Activated CD8-positive, alpha-beta memory T cell treated with anti-CD3 and anti-CD28 coated beads, Interleukin-2, amount 10 ng/mL, durations not matched to agents 7 days and 5 days (primary cell): Measurements from ENCODE around the gene SGSH. TPM values are rescaled to one million over a fixed set of nuclear protein-coding genes. Genes with fewer than 3 reads are reported as not detected.

Experiments used
- ATAC-seq: fragments of 150-1000 bp; cut with Tn5 transposase; one replicate; pipeline ENCODE4 v1.10.0; 2021; ENCODE audit warnings: moderate library complexity
- CTCF ChIA-PET: fragments of 350-600 bp; sonication (Branson Sonifier 250); formaldehyde crosslinking; loops from one replicate; lab custom pipeline; 2021; ENCODE audit warnings: antibody characterized with exemption; lab: Charles Lee
- DNase-seq: peaks from one replicate; pipeline ENCODE4 v3.0.0-alpha.2; 2020
- H3K27ac Mint-ChIP-seq: one replicate; pipeline ENCODE4 v1.8.0; 2021; ENCODE audit warnings: mild to moderate bottlenecking, mixed read lengths
- H3K27me3 Mint-ChIP-seq: one replicate; pipeline ENCODE4 v1.8.0; 2021; ENCODE audit warnings: mixed read lengths
- H3K36me3 Mint-ChIP-seq: one replicate; pipeline ENCODE4 v1.8.0; 2021; ENCODE audit warnings: mild to moderate bottlenecking, mixed read lengths
- H3K4me1 Mint-ChIP-seq: one replicate; pipeline ENCODE4 v1.8.0; 2021; ENCODE audit warnings: mixed read lengths
- H3K4me3 Mint-ChIP-seq: one replicate; pipeline ENCODE4 v1.8.0; 2021; ENCODE audit warnings: mild to moderate bottlenecking, moderate library complexity, mixed read lengths
- H3K9me3 Mint-ChIP-seq: one replicate; pipeline ENCODE4 v1.8.0; 2022; ENCODE audit warnings: low read depth, mixed read lengths
- total RNA-seq, 2 experiments: library from RNA; stranded (reverse); gene quantifications; one replicate each; pipeline ENCODE4 v1.2.3, GENCODE V29; 2021

SGSH gene
- total RNA-seq, 2 experiments from 2014 or later, result 15.4 to 22.1 TPM

DNA sequence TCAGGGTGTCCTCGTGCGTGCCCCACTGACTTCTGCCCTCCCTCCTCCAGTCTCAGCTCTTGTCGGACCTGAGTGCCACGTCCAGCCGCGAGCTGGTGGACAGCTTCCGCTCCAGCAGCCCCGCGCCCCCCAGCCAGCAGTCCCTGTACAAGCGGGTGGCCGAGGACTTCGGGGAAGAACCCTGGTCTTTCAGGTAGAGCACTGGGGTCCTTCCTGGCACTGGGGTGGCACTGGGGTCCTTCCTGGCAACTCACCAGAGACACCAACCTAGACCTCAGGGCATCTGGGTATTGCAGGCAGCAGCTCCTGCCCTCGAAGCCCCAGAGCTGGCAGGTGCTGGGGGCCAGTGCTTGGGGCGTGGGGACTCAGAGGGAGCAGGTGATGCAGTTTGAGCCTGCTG lies 25.0 kb downstream of the SGSH start:
- no peak overlapping the region for H3K27ac Mint-ChIP-seq
- no peaks in the 10 kb centered on the region for H3K4me1 Mint-ChIP-seq
- H3K27me3 Mint-ChIP-seq, result peaks cover 20% of the 10 kb centered on the region
- CTCF ChIA-PET, result interaction anchor here (0.8 to 4.1 kb wide), 22 partner anchors 11 to 189 kb away, joined by 3 to 50 read pairs (median 5); no protein-coding TSS in a partner anchor
- DNase-seq (no peak), ATAC-seq (no peak)
- no peaks in the 10 kb centered on the region for H3K9me3 Mint-ChIP-seq
- no peaks in the 10 kb centered on the region for H3K36me3 Mint-ChIP-seq
- no peak overlapping the region for H3K4me3 Mint-ChIP-seq

DNA sequence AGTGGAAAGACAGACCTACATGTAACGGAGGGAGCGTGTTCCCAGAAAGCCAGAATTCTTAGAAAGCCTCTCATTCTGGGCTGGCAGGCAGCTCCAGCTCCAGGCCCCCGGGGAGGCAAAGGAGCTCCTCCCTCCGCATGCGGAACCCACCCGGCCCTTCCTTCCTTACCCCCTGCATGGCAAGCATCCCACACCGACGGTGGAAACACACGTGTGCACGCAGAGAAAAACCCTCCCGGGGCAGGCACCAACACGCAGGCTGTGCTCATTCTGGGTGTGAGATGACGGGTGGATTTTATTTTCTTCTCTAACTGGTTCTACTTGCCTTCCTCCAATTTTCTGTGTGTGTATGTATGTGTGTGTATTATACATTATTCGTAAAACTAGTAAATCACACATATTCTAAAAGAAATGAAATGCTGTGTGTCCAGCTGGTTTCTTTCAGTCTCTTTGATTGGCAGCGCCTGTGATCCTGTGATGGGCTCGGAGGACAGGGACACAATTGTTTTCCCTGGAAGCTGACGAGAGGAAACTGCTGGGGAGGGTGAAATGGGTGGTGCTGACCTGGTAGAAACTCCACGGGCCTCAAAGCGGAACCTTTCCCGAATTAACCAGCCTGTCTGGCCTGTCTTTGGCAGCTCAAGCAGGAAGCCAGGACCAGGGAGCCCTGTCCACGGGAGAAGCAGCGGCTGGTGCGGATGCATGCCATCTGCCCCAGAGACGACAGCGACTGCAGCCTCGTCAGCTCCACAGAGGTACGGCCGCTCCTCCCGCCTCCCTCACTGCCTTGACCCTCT lies 28.1 kb downstream of the SGSH start:
- Mint-ChIP-seq H3K27ac (no peak overlapping the region), H3K36me3 (no peaks in the 10 kb centered on the region), H3K4me1 (peaks cover 5% of the 10 kb centered on the region), H3K4me3 (no peak overlapping the region), H3K9me3 (no peaks in the 10 kb centered on the region), H3K27me3 (peaks cover 25% of the 10 kb centered on the region)
- CTCF ChIA-PET, result no interaction called here
- ATAC-seq (no peak), DNase-seq (no peak)

DNA sequence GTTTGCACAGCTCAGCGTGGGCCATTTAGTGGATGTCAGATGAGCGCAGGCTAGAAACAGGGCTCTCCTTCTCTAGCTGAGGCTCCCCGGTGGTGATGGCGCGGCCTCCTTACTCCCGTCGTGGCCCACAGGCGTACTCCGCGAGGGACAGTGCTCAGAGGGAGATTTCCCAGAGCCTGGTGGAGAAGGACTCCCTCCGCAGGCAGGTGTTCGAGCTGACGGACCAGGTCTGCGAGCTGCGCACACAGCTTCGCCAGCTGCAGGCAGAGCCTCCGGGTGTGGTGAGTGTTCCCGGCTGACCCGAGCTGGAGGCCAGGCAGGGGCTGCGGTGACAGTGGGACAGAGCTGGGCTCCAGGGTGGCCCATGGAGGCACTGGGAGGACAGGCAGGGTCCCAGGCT lies 28.9 kb downstream of the SGSH start:
- ATAC-seq, result no peak
- Mint-ChIP-seq H3K4me3 (no peak overlapping the region), H3K9me3 (no peaks in the 10 kb centered on the region), H3K27ac (no peak overlapping the region), H3K4me1 (peaks cover 5% of the 10 kb centered on the region), H3K36me3 (no peaks in the 10 kb centered on the region), H3K27me3 (peaks cover 26% of the 10 kb centered on the region)
- no peak for DNase-seq
- CTCF ChIA-PET, result no interaction called here

GRCh38 chr17:80190716-80191115 lies 29.4 kb downstream of the SGSH start:
- no peaks in the 10 kb centered on the region for H3K9me3 Mint-ChIP-seq
- ATAC-seq (no peak), DNase-seq (no peak)
- peaks cover 5% of the 10 kb centered on the region for H3K4me1 Mint-ChIP-seq
- peaks cover 24% of the 10 kb centered on the region for H3K27me3 Mint-ChIP-seq
- no peak overlapping the region for H3K4me3 Mint-ChIP-seq
- H3K27ac Mint-ChIP-seq, result no peak overlapping the region
- CTCF ChIA-PET, result no interaction called here
- H3K36me3 Mint-ChIP-seq, result no peaks in the 10 kb centered on the region

GRCh38 chr17:80189611-80190010 lies 30.5 kb downstream of the SGSH start:
- peaks cover 5% of the 10 kb centered on the region for H3K4me1 Mint-ChIP-seq
- H3K9me3 Mint-ChIP-seq, result no peaks in the 10 kb centered on the region
- ATAC-seq, result no peak
- H3K36me3 Mint-ChIP-seq, result no peaks in the 10 kb centered on the region
- CTCF ChIA-PET, result no interaction called here
- no peak overlapping the region for H3K27ac Mint-ChIP-seq
- H3K27me3 Mint-ChIP-seq, result peaks cover 24% of the 10 kb centered on the region
- H3K4me3 Mint-ChIP-seq, result no peak overlapping the region
- DNase-seq, result no peak

DNA sequence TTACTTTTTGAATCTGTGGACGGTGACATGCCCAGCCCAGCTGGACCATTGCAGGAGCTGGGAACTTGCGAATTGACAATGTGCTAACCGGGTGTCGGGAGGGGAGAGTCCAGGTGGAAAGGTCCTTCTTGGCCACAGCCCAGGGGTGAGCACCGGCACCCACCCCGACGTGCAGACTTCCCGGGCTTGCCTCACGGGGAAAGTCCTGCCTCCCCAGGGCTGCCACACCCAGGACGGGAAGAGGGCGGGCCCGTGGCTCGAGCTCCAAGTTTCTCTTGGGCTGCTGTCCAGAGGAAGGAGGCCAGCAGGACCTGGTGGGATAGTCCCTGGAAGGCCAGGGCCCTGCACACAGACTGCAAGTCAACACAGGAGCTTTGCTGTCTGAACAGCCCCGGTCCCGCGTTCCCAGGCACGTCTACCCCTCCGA lies 32.6 kb downstream of the SGSH start:
- H3K9me3 Mint-ChIP-seq, result no peaks in the 10 kb centered on the region
- H3K27ac Mint-ChIP-seq, result no peak overlapping the region
- peaks cover 5% of the 10 kb centered on the region for H3K4me1 Mint-ChIP-seq
- ATAC-seq (no peak), DNase-seq (no peak)
- H3K36me3 Mint-ChIP-seq, result no peaks in the 10 kb centered on the region
- H3K4me3 Mint-ChIP-seq, result no peak overlapping the region
- CTCF ChIA-PET, result interaction anchor here (1.4 kb wide), 1 partner anchor 8 kb away, joined by 3 read pairs; no protein-coding TSS in a partner anchor
- peaks cover 14% of the 10 kb centered on the region for H3K27me3 Mint-ChIP-seq

DNA sequence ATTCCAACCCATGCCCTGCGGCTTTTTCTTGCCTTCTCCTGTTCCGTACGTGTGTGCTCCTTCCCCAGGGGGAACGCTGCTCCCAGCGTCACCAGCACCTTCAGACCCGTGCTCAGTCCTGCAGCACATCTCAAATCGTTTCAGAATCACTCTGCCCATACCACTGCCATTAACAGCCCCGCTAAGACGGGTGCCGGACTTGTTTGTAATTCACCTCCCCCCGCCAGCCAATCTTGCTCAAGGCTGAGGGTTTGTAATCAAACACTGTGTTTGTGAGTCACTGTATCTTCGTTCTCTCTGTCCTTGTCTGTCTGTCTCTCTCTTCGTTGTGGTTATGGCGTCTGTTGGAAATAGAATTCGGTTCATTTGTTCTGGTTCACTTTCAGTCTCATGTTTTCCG lies 33.0 kb downstream of the SGSH start:
- no peak overlapping the region for H3K4me3 Mint-ChIP-seq
- DNase-seq (no peak), ATAC-seq (no peak)
- H3K9me3 Mint-ChIP-seq, result no peaks in the 10 kb centered on the region
- CTCF ChIA-PET, result interaction anchor here (1.4 kb wide), 1 partner anchor 9 kb away, joined by 3 read pairs; no protein-coding TSS in a partner anchor
- no peak overlapping the region for H3K27ac Mint-ChIP-seq
- H3K4me1 Mint-ChIP-seq, result peaks cover 5% of the 10 kb centered on the region
- no peaks in the 10 kb centered on the region for H3K36me3 Mint-ChIP-seq
- H3K27me3 Mint-ChIP-seq, result peaks cover 12% of the 10 kb centered on the region

GRCh38 chr17:80185968-80186367 lies 34.2 kb downstream of the SGSH start:
- ATAC-seq (no peak), DNase-seq (no peak)
- Mint-ChIP-seq H3K27me3 (peaks cover 7% of the 10 kb centered on the region), H3K9me3 (no peaks in the 10 kb centered on the region), H3K4me1 (peaks cover 5% of the 10 kb centered on the region), H3K27ac (no peak overlapping the region), H3K4me3 (no peak overlapping the region), H3K36me3 (no peaks in the 10 kb centered on the region)
- CTCF ChIA-PET, result no interaction called here

DNA sequence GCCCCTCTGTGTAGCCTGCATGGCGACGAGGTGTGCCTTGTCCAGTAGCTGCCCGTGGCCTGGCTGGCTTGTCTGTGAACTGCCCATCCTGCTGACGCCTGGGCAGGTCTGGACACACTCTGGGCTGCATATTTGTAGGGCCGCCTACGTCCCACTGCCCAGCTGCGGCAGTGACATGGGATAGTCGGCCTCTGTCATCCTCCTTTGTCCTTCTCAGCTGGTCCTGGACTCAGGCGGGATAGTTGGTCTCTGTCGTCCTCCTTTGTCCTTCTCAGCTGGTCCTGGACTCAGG lies 35.8 kb downstream of the SGSH start:
- Mint-ChIP-seq H3K4me3 (no peak overlapping the region), H3K36me3 (no peaks in the 10 kb centered on the region), H3K4me1 (peaks cover 5% of the 10 kb centered on the region), H3K9me3 (no peaks in the 10 kb centered on the region), H3K27ac (no peak overlapping the region), H3K27me3 (peaks cover 9% of the 10 kb centered on the region)
- ATAC-seq (no peak), DNase-seq (no peak)
- CTCF ChIA-PET, result interaction anchor here (0.9 kb wide), 1 partner anchor 83 kb away, joined by 4 read pairs; the partner anchor contains the start of gene GAA

DNA sequence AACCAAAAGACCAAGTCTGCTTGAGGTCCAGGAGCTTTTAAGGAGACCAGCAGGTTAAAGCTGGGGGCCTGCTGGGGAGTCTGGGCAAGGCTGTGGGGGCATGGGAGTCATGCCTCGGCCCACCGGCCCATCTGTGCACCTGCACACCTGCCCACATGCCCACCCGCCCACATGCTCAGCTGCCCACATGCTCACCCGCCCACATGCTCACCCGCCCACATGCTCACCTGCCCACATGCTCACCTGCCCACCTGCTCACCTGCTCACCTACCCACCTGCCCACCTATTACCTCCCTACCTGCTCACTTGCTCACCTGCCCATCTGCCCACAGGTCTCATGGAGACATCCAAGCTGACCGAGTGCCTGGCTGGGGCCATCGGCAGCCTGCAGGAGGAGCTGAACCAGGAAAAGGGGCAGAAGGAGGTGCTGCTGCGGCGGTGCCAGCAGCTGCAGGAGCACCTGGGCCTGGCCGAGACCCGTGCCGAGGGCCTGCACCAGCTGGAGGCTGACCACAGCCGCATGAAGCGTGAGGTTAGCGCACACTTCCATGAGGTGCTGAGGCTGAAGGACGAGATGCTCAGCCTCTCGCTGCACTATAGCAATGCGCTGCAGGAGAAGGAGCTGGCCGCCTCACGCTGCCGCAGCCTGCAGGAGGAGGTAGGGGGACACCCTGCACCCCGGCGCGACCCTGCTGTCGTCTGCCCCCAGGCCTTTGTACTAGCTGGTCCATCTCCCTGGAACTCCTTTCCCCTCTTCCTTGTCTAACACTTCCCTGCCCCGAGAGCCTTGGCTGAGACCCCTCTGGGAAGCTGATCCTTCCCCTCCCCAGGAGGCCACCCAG lies 36.3 kb downstream of the SGSH start:
- DNase-seq (no peak), ATAC-seq (no peak)
- Mint-ChIP-seq H3K4me3 (no peak overlapping the region), H3K9me3 (no peaks in the 10 kb centered on the region), H3K4me1 (peaks cover 5% of the 10 kb centered on the region), H3K27ac (no peak overlapping the region), H3K36me3 (no peaks in the 10 kb centered on the region), H3K27me3 (peaks cover 10% of the 10 kb centered on the region)
- CTCF ChIA-PET, result interaction anchor here (0.7 to 0.9 kb wide), 2 partner anchors 12 to 82 kb away, joined by 3 to 4 read pairs; partner anchors contain the start of gene GAA

- no peak for DNase-seq
- CTCF ChIA-PET, result no interaction called here
- no peak overlapping the region for H3K4me3 Mint-ChIP-seq
- H3K27me3 Mint-ChIP-seq, result peaks cover 10% of the 10 kb centered on the region
- H3K9me3 Mint-ChIP-seq, result no peaks in the 10 kb centered on the region
- no peak overlapping the region for H3K27ac Mint-ChIP-seq
- ATAC-seq, result no peak
- no peaks in the 10 kb centered on the region for H3K4me1 Mint-ChIP-seq
- no peaks in the 10 kb centered on the region for H3K36me3 Mint-ChIP-seq
Measured at GRCh38 chr17:80182845-80183223, 37.3 kb downstream of the SGSH start.

GRCh38 chr17:80182118-80182844 lies 37.9 kb downstream of the SGSH start:
- DNase-seq (no peak), ATAC-seq (no peak)
- peaks cover 10% of the 10 kb centered on the region for H3K27me3 Mint-ChIP-seq
- no peak overlapping the region for H3K4me3 Mint-ChIP-seq
- H3K9me3 Mint-ChIP-seq, result no peaks in the 10 kb centered on the region
- CTCF ChIA-PET, result interaction anchor here (1.1 kb wide), 1 partner anchor 13 kb away, joined by 5 read pairs; no protein-coding TSS in a partner anchor
- no peak overlapping the region for H3K27ac Mint-ChIP-seq
- no peaks in the 10 kb centered on the region for H3K4me1 Mint-ChIP-seq
- no peaks in the 10 kb centered on the region for H3K36me3 Mint-ChIP-seq

DNA sequence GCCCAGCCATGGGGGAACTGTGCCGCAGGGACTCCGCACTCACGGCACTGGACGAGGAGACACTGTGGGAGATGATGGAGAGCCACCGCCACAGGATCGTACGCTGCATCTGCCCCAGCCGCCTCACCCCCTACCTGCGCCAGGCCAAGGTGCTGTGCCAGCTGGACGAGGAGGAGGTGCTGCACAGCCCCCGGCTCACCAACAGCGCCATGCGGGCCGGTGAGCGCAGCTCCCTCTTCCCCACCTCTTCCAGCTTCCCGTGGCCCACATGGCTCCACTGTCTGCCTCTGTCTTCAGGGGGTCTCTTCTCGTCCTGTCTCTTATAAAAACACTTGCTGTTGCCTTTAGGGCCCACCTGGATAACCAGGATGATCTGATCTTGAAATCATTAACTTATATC lies 38.7 kb downstream of the SGSH start:
- Mint-ChIP-seq H3K27me3 (peaks cover 8% of the 10 kb centered on the region), H3K36me3 (no peaks in the 10 kb centered on the region), H3K9me3 (no peaks in the 10 kb centered on the region), H3K27ac (no peak overlapping the region), H3K4me3 (no peak overlapping the region), H3K4me1 (no peaks in the 10 kb centered on the region)
- DNase-seq, result no peak
- no peak for ATAC-seq
- CTCF ChIA-PET, result interaction anchor here (1.1 kb wide), 1 partner anchor 14 kb away, joined by 5 read pairs; no protein-coding TSS in a partner anchor
